ENCODE measurements around the gene RMC1. TPM values are rescaled to one million over a fixed set of nuclear protein-coding genes. Genes with fewer than 3 reads are reported as not detected.

The RMC1 gene
- total RNA-seq, 3 donors from 2014 or later = 22.2 to 33.0 (median 23.9) TPM

DNA sequence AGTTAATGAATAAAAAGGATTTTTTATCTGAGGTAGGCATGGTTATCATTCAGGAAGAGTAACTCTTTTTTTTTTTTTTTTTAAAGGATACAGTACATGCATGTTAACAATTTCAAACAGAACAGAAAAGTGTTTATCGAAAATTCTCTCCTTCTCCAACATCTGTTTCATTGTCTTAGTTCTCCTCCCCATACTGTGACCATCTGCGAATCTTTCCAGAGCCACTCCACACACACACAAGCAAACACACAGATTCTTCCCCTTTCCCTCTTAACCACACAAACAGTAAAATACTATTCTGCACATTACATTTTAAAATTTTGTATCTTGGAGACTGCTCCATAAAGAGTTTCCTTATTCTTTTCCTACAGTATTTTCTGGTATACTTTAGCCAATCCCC, 45.0 kb downstream of the RMC1 start:
- Histone ChIP-seq H3K4me3 (no peak overlapping the region), H3K9me3 (no peaks in the 10 kb centered on the region), H3K27me3 (no peaks in the 10 kb centered on the region), H3K27ac (no peak overlapping the region), H3K36me3 (no peaks in the 10 kb centered on the region), H3K4me1 (no peaks in the 10 kb centered on the region)
- intact Hi-C loops (cut with DNase I; ENCODE audit: low total_unique reads) = no loop called here
- no peak for TF ChIP-seq POLR2AphosphoS5 (IDR thresholded peaks at IDR 0.05)
- DNase-seq (ENCODE audit: low spot score in 2 of 2) = no peak

DNA sequence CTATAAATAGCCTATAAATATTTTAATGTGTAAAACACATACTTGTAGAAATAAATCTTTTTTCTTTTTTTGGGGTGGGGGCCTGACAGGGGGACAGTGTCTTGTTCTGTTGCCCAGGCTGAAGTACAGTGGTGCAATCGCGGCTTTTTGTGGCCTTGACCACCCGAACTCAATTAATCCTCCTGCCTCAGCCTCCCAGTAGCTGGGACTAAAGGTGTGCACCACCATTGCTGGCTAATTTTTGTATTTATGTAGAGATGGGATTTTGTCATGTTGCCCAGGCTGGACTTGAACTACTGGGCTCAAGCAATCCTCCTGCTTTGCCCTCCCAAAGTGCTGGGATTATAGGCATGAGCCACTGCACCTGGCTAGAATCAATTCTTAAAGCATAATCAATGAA, 45.4 kb downstream of the RMC1 start:
- Histone ChIP-seq H3K27ac (no peak overlapping the region), H3K4me3 (no peak overlapping the region), H3K27me3 (no peaks in the 10 kb centered on the region), H3K4me1 (no peaks in the 10 kb centered on the region), H3K36me3 (no peaks in the 10 kb centered on the region), H3K9me3 (no peaks in the 10 kb centered on the region)
- intact Hi-C loops (cut with DNase I; ENCODE audit: low total_unique reads) = no loop called here
- no peak for DNase-seq (ENCODE audit: low spot score in 2 of 2)
- TF ChIP-seq POLR2AphosphoS5 (IDR thresholded peaks at IDR 0.05) (no peak), POLR2A (IDR thresholded peaks at IDR 0.05) (no peak)

DNA sequence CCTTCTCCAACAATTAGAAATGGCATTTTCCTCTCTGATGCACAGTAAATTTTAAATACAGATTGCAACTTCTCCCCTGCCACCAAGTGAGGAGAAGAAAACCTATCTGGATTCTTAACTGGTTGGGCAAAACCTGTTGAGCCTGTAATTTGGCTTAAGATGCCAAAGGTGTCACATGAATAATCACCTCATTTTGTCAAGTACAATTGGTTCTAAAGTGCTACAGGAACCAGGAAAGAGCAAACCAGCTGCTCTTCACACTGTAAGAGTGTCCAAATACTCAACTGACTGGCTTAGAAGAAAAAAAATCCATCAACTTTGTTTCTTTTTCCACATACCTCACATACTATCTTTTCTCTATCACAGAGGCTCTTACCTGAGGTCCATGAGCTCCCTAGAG, 47.6 kb downstream of the RMC1 start:
- H3K27me3 ChIP-seq = no peaks in the 10 kb centered on the region
- peak overlapping the region; percentile 75 to 76 for H3K27ac ChIP-seq
- TF ChIP-seq POLR2AphosphoS5 (IDR thresholded peaks at IDR 0.05) = peak in 1 of 3 donors; percentile 65
- TF ChIP-seq, protein P1, sequence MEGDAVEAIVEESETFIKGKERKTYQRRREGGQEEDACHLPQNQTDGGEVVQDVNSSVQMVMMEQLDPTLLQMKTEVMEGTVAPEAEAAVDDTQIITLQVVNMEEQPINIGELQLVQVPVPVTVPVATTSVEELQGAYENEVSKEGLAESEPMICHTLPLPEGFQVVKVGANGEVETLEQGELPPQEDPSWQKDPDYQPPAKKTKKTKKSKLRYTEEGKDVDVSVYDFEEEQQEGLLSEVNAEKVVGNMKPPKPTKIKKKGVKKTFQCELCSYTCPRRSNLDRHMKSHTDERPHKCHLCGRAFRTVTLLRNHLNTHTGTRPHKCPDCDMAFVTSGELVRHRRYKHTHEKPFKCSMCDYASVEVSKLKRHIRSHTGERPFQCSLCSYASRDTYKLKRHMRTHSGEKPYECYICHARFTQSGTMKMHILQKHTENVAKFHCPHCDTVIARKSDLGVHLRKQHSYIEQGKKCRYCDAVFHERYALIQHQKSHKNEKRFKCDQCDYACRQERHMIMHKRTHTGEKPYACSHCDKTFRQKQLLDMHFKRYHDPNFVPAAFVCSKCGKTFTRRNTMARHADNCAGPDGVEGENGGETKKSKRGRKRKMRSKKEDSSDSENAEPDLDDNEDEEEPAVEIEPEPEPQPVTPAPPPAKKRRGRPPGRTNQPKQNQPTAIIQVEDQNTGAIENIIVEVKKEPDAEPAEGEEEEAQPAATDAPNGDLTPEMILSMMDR (IDR thresholded peaks at IDR 0.05) = no peak
- peak in 1 of 2 donors; percentile 30 for DNase-seq (ENCODE audit: low spot score in 2 of 2)
- H3K9me3 ChIP-seq = no peaks in the 10 kb centered on the region
- peaks cover 6% of the 10 kb centered on the region for H3K36me3 ChIP-seq
- H3K4me3 ChIP-seq = no peak overlapping the region
- no peaks in the 10 kb centered on the region for H3K4me1 ChIP-seq
- intact Hi-C loops (cut with DNase I; ENCODE audit: low total_unique reads) = no loop called here

GRCh38 chr18:23551978-23552377, 48.7 kb downstream of the RMC1 start:
- Histone ChIP-seq H3K4me1 (no peaks in the 10 kb centered on the region), H3K9me3 (no peaks in the 10 kb centered on the region), H3K27me3 (no peaks in the 10 kb centered on the region), H3K36me3 (peaks cover 13% of the 10 kb centered on the region), H3K4me3 (no peak overlapping the region), H3K27ac (peak overlapping the region; percentile 75 to 76)
- TF ChIP-seq, protein P1 (IDR thresholded peaks at IDR 0.05) = no peak
- TF ChIP-seq POLR2A (IDR thresholded peaks at IDR 0.05) = no peak
- TF ChIP-seq POLR2AphosphoS5 (IDR thresholded peaks at IDR 0.05) = no peak
- intact Hi-C loops (cut with DNase I; ENCODE audit: low total_unique reads) = no loop called here
- DNase-seq (ENCODE audit: low spot score in 2 of 2) = no peak

DNA sequence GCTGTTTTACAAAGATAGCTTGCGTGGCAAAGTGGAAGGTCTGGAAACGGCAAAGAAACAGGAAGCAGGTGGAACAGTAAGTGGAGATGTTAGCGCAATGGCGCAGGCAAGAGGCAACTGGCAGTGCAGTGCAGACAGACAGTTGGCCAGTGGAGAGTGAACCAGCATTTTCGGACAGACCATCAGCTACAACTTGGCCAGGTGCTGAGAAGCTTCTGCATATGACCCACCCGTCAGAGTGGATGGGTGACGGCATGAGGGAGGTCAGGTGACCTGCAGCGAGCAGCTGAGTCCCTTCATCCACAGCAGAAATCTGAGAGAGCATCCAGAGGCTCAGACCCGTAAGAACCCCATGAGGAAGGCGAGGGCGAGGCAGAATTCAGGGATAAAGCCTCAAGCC, 49.2 kb downstream of the RMC1 start:
- Histone ChIP-seq H3K36me3 (peaks cover 13% of the 10 kb centered on the region), H3K4me3 (no peak overlapping the region), H3K9me3 (no peaks in the 10 kb centered on the region), H3K27me3 (no peaks in the 10 kb centered on the region), H3K27ac (peak overlapping the region; percentile 20 to 75), H3K4me1 (no peaks in the 10 kb centered on the region)
- TF ChIP-seq POLR2AphosphoS5 (IDR thresholded peaks at IDR 0.05) (no peak), POLR2A (IDR thresholded peaks at IDR 0.05) (no peak)
- TF ChIP-seq, protein P1 (IDR thresholded peaks at IDR 0.05) = no peak
- intact Hi-C loops (cut with DNase I; ENCODE audit: low total_unique reads) = no loop called here
- DNase-seq (ENCODE audit: low spot score in 2 of 2) = no peak

DNA sequence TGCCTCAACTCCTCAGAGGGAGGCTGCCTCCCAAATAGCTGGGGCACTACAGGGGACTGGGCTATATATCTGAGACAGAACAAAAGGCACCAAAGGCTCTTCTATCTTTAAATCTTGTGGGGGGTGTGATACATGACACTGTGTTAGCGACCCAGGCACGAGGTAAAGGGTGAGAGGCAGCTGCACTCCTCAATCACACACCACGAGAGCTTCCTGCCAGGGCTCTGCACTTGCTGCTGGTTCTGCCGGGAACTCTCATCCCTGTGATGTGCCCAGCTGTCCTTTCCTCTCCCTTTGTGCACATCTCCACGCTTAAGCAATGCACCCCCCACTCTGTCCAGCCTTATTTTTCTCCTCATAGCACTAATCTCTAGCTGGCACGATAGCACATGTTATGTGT, 50.6 kb downstream of the RMC1 start:
- Histone ChIP-seq H3K9me3 (no peaks in the 10 kb centered on the region), H3K27me3 (no peaks in the 10 kb centered on the region), H3K27ac (peak overlapping the region in 1 of 2 donors; percentile 17), H3K4me1 (no peaks in the 10 kb centered on the region), H3K4me3 (no peak overlapping the region), H3K36me3 (peaks cover 13% of the 10 kb centered on the region)
- intact Hi-C loops (cut with DNase I; ENCODE audit: low total_unique reads) = no loop called here
- DNase-seq (ENCODE audit: low spot score in 2 of 2) = no peak
- no peak for TF ChIP-seq POLR2AphosphoS5 (IDR thresholded peaks at IDR 0.05)
- TF ChIP-seq POLR2A (IDR thresholded peaks at IDR 0.05) = no peak
- TF ChIP-seq, protein P1 (IDR thresholded peaks at IDR 0.05) = no peak

Data from breast epithelium (tissue), 4 donors.